GM19452 (cell line): ENCODE results near the gene C10orf90.

Source experiments
- ATAC-seq: cut with Tn5 transposase; IDR thresholded peaks from one replicate; pipeline ENCODE4 v1.9.1; 2021; ENCODE audit not compliant: unreplicated experiment

The C10orf90 gene

GRCh38 chr10:126511917-126512479 lies 158.5 kb downstream of the C10orf90 start:
- ATAC-seq = no peak

- ATAC-seq = no peak
These were observed 161.3 kb downstream of the C10orf90 start for GRCh38 chr10:126509182-126509581.

- no peak for ATAC-seq
These were observed 161.9 kb downstream of the C10orf90 start for GRCh38 chr10:126508535-126509040.

GRCh38 chr10:126504761-126505112 lies 165.8 kb downstream of the C10orf90 start:
- no peak for ATAC-seq

- no peak for ATAC-seq
These were observed 166.3 kb downstream of the C10orf90 start for GRCh38 chr10:126504063-126504760.

GRCh38 chr10:126503392-126504062 lies 167.0 kb downstream of the C10orf90 start:
- ATAC-seq = no peak

GRCh38 chr10:126502441-126502840 lies 168.1 kb downstream of the C10orf90 start:
- no peak for ATAC-seq

- ATAC-seq = no peak
These were observed 168.7 kb downstream of the C10orf90 start for GRCh38 chr10:126501828-126502227.

GRCh38 chr10:126500866-126501265 lies 169.6 kb downstream of the C10orf90 start:
- ATAC-seq = no peak

- no peak for ATAC-seq
These were observed 170.3 kb downstream of the C10orf90 start for GRCh38 chr10:126500185-126500584.

- no peak for ATAC-seq
These were observed 170.7 kb downstream of the C10orf90 start for GRCh38 chr10:126499744-126500143.

- no peak for ATAC-seq
These were observed 172.8 kb downstream of the C10orf90 start for GRCh38 chr10:126497672-126498071.

- no peak for ATAC-seq
These were observed 173.5 kb downstream of the C10orf90 start for GRCh38 chr10:126496771-126497545.

- no peak for ATAC-seq
These were observed 179.0 kb downstream of the C10orf90 start for GRCh38 chr10:126491476-126491875.

GRCh38 chr10:126481181-126481580 lies 189.3 kb downstream of the C10orf90 start:
- ATAC-seq = no peak

- ATAC-seq = no peak
These were observed 189.8 kb downstream of the C10orf90 start for GRCh38 chr10:126480648-126481047.

GRCh38 chr10:126479280-126479895 lies 191.1 kb downstream of the C10orf90 start:
- ATAC-seq = no peak

- ATAC-seq = no peak
These were observed 191.9 kb downstream of the C10orf90 start for GRCh38 chr10:126478546-126478945.

- no peak for ATAC-seq
These were observed 194.2 kb downstream of the C10orf90 start for GRCh38 chr10:126476246-126476645.

GRCh38 chr10:126475074-126475691 lies 195.3 kb downstream of the C10orf90 start:
- ATAC-seq = no peak
